Lung microvascular endothelial cell (primary cell): Measurements from ENCODE around the gene AKAP12. TPM values are rescaled to one million over a fixed set of nuclear protein-coding genes. Genes with fewer than 3 reads are reported as not detected.
"Not testable (repeated sequence)": the region's sequence is repeated elsewhere in the genome, so short reads cannot be mapped to it uniquely, and the experiment has no call there.

Experiments
- DNase-seq, 2 donors: peaks; one replicate each; pipeline versions ENCODE4 v3.0.0 to v3.0.0-alpha.2; 2010; ENCODE audit warnings: low read depth in 2 of 2
- total RNA-seq: library from RNA; depleted of rRNA; stranded (reverse); fragments of >200 nt; gene quantifications from 2 replicates; pipeline ENCODE4 v1.2.1, GENCODE V29; 2014

Gene AKAP12
- total RNA-seq, 1 donor from 2014 or later, result 900 TPM

DNA sequence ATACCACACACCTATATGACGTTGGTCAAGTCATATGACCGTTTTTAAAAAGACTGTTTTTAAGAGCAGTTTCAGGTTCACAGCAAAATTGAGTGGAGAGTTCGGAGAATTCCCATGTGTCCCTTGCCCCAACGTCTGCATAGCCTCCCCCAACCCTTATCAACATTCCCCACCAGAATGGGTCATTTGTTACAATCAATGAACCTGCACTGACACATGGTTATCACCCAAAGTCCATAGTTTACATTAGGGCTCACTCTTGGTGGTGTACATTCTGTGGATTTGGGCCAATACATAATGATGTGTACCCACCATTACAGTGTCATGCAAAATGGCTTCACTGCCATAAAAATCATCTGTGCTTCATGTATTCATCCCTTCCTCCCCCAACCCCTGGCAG lies 99.6 kb downstream of the AKAP12 start:
- peak in 1 of 2 donors; percentile 16 for DNase-seq

DNA sequence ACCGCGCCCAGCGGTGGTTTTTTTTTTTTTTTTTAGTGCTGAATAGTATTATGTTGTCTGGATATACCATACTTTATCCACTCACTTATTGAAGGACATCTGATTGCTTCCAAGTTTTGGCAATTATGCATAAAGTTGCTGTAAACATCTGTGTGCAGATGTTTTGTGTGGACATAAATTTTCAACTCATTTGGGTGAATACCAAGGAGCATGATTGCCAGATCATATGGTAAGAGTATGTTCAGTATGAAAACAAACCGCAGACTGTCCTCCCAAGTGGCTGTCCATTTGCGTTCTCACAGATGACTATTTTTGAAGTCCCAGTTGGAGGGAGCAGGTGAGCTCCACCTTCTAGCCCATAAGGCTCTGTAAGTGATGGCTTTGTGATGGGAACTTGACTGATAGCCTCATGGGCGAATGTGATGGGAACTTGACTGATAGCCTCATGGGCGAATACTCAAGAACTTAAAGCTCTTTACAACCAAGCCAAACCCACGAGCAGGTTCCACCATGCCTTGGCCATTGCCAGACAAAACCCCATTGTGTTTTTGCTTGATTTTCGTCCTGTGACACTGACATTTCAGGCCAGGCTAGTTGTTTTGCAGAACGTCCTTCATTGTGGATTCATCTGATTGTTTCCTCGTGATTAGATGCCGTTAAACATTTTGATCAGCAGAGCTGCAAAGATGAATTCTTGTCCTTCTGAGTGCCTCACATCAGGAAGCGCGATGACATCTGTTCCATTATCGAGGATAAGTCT lies 100.6 kb downstream of the AKAP12 start:
- peak in 1 of 2 donors; percentile 18 for DNase-seq

DNA sequence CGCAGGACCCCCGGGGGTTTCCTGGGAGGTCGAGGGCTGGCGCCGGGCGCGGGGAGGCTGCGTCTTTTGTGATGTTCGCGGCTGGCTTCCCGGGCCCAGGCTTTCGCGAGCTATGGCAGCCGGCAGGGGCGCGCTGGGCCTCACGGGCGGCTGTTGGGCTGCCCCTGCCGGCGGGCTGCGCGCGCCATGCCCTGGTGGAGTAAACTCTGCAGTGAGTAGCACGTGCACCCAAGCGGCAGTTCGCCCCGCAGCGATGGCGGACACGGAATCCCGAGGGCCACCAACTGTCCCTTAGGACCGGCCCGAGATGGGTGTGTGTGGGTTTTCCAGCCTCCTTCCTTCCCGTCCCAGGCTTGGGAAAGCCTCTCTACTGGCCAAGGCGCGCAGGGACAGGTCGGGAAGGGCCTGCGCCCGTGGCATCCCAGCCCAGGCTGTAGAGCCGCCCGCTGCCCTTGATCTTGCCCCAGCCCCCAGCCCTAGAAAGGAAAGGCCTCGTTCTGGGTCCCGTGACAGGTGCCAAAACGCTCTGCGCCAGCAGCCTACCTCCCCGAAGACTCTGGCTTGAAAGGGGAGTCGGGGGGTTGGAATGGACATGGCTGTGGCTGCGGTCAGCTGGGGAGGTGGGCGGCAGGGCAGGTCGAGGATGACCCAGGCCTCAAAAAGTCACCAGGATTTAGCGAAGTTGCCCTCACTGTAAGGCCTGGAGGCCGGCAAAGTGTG lies 101.9 kb downstream of the AKAP12 start:
- DNase-seq, result no peak

DNA sequence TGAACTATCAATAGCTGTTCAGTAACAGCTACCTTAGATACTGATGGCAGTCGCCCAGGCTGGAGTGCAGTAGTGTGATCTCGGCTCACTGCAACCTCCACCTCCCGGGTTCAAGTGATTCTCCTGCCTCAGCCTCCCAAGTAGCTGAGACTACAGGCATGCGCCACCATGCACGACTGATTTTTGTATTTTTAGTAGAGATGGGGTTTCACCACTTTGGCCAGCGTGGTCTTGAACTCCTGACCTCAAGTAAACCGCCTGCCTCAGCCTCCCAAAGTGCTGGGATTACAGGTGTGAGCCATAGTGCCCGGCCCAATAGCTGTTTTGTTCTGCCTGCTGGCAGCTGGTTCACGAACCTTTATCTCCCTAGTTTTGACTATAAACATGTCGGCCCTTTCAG lies 103.0 kb downstream of the AKAP12 start:
- DNase-seq, result not testable (repeated sequence)

DNA sequence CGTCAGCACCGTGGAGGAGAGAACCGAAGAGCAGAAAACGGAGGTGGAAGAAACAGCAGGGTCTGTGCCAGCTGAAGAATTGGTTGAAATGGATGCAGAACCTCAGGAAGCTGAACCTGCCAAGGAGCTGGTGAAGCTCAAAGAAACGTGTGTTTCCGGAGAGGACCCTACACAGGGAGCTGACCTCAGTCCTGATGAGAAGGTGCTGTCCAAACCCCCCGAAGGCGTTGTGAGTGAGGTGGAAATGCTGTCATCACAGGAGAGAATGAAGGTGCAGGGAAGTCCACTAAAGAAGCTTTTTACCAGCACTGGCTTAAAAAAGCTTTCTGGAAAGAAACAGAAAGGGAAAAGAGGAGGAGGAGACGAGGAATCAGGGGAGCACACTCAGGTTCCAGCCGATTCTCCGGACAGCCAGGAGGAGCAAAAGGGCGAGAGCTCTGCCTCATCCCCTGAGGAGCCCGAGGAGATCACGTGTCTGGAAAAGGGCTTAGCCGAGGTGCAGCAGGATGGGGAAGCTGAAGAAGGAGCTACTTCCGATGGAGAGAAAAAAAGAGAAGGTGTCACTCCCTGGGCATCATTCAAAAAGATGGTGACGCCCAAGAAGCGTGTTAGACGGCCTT lies 110.0 kb downstream of the AKAP12 start:
- no peak for DNase-seq

DNA sequence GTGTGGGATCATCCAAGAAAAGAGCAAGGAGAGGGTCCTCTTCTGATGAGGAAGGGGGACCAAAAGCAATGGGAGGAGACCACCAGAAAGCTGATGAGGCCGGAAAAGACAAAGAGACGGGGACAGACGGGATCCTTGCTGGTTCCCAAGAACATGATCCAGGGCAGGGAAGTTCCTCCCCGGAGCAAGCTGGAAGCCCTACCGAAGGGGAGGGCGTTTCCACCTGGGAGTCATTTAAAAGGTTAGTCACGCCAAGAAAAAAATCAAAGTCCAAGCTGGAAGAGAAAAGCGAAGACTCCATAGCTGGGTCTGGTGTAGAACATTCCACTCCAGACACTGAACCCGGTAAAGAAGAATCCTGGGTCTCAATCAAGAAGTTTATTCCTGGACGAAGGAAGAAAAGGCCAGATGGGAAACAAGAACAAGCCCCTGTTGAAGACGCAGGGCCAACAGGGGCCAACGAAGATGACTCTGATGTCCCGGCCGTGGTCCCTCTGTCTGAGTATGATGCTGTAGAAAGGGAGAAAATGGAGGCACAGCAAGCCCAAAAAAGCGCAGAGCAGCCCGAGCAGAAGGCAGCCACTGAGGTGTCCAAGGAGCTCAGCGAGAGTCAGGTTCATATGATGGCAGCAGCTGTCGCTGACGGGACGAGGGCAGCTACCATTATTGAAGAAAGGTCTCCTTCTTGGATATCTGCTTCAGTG lies 110.8 kb downstream of the AKAP12 start:
- DNase-seq, result no peak

DNA sequence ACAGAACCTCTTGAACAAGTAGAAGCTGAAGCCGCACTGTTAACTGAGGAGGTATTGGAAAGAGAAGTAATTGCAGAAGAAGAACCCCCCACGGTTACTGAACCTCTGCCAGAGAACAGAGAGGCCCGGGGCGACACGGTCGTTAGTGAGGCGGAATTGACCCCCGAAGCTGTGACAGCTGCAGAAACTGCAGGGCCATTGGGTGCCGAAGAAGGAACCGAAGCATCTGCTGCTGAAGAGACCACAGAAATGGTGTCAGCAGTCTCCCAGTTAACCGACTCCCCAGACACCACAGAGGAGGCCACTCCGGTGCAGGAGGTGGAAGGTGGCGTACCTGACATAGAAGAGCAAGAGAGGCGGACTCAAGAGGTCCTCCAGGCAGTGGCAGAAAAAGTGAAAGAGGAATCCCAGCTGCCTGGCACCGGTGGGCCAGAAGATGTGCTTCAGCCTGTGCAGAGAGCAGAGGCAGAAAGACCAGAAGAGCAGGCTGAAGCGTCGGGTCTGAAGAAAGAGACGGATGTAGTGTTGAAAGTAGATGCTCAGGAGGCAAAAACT lies 111.5 kb downstream of the AKAP12 start:
- DNase-seq, result no peak

DNA sequence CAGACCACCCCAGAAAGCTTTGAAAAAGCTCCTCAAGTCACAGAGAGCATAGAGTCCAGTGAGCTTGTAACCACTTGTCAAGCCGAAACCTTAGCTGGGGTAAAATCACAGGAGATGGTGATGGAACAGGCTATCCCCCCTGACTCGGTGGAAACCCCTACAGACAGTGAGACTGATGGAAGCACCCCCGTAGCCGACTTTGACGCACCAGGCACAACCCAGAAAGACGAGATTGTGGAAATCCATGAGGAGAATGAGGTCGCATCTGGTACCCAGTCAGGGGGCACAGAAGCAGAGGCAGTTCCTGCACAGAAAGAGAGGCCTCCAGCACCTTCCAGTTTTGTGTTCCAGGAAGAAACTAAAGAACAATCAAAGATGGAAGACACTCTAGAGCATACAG lies 112.0 kb downstream of the AKAP12 start:
- DNase-seq, result no peak

DNA sequence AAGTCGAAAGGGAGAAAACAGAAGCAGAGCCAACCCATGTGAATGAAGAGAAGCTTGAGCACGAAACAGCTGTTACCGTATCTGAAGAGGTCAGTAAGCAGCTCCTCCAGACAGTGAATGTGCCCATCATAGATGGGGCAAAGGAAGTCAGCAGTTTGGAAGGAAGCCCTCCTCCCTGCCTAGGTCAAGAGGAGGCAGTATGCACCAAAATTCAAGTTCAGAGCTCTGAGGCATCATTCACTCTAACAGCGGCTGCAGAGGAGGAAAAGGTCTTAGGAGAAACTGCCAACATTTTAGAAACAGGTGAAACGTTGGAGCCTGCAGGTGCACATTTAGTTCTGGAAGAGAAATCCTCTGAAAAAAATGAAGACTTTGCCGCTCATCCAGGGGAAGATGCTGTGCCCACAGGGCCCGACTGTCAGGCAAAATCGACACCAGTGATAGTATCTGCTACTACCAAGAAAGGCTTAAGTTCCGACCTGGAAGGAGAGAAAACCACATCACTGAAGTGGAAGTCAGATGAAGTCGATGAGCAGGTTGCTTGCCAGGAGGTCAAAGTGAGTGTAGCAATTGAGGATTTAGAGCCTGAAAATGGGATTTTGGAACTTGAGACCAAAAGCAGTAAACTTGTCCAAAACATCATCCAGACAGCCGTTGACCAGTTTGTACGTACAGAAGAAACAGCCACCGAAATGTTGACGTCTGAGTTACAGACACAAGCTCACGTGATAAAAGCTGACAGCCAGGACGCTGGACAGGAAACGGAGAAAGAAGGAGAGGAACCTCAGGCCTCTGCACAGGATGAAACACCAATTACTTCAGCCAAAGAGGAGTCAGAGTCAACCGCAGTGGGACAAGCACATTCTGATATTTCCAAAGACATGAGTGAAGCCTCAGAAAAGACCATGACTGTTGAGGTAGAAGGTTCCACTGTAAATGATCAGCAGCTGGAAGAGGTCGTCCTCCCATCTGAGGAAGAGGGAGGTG lies 112.9 kb downstream of the AKAP12 start:
- DNase-seq, result peak in 1 of 2 donors; percentile 55

DNA sequence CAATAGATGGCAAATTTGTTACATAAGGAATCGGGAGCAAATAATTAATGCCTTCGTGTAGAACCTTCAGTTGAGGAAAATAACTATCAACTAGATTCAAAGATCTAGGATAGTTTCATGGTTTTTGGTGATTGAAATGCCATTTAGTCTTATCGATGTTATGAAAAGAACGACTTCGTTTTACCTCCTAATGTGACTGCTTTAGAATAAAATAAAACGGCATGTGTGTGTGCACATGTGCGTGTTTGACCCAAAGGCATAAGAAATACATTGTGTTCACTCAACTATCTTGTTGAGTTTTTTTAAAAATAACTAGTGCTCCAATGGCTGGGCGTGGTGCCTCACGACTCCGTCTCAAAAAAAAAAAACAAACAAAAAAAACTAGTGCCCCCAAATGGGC lies 114.0 kb downstream of the AKAP12 start:
- DNase-seq, result no peak

DNA sequence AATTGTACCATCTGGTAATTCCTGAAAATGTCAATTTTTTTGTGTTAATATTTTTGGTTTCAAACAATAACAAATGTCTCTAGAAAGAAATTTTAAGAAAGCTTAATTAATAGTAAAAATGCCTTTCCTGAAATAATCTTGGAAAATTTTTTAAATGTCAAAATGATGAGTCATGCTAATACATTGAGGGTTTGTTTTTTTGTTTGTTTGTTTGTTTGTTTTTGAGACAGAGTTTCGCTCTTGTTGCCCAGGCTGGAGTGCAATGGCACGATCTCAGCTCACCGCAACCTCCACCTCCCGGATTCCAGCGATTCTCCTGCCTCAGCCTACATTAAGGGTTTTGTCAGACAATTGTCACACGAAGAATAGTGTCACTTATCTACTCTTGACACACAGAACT lies 117.2 kb downstream of the AKAP12 start:
- DNase-seq, result not testable (repeated sequence)

DNA sequence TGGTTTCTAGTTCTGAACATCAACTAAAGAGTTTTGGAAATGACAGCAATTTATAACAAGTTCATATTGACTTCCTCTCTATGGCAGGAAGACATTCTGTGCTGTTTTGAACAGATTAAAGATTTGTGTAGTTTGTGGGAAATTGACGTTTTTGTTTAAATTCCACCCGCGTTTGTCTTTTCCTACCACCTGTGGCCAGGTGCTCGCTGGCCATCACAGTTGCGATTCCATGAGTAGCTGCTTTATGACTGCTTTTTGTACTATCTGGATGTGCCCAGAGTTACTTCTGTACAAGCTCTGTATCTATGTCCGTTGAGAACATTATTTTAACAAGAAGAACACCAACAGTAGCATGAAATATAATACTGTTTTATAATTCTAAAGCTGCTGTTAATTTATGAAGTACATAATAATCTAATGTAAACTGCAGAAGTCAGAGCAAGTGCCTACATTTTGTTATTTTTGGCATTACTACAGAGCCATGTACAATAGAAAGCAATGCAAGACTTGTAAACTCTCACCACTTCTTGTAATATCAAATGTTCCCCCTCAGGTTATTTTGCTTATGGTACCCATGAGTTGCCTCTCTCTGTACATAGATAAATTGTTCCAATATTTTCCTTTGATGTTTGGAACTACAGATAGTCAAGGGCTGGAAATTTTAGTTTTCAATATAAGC lies 118.1 kb downstream of the AKAP12 start:
- DNase-seq, result no peak

DNA sequence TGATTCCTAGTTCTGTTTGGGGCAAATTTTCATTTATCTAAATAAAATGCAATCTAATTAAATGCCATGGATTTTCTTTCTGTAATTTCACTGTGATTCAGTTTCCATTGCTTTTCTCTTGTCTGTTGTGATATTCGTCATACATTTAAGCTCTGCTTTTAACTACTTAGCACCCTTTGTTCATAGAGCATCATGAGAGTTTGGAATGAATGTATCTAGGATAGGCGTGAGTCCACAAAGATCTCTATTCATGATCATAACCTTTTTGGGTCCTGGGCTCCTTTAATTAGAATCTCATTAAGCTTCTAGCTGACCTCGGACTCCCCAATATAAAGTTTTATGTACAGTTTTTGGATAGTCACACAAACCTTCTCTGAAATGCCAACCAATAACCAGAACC lies 118.7 kb downstream of the AKAP12 start:
- no peak for DNase-seq

DNA sequence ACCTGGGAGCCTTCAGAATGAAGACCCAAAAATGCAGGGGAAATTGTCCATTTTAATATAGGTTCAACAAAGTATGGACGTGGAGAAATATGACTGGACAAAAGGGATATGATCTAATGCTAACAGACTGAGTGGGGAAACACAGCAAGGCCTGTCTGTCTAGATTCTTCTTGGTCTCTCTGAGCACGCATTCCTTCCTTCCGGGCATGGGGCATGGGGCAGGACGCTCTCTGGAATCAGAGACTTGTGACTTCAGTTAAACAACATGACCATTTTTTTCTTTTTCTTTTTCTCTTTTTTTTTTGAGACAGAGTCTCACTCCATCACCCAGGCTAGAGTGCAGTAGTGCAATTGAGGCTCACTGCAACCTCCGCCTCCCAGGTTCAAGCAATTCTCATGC lies 119.7 kb downstream of the AKAP12 start:
- peak in 1 of 2 donors; percentile 21 for DNase-seq

DNA sequence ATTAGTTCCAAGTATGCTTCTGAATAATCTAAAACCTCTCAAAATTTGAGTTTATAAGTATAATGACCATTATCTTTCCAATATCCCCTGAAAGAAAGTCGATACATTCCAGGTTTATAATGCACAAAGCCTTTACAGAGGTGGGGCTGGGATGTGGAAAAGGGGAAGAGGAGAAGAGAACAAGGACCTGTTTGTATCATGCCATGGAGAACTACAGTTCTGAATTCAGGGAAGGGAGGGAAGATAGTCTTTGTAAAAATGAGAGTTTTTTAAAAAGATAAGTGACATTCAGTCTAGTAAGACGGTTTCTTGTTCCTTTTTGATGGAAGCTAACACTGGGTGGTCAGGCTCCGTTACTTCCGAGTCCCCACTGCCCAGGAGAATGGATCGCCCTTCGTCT lies 125.5 kb downstream of the AKAP12 start:
- no peak for DNase-seq

DNA sequence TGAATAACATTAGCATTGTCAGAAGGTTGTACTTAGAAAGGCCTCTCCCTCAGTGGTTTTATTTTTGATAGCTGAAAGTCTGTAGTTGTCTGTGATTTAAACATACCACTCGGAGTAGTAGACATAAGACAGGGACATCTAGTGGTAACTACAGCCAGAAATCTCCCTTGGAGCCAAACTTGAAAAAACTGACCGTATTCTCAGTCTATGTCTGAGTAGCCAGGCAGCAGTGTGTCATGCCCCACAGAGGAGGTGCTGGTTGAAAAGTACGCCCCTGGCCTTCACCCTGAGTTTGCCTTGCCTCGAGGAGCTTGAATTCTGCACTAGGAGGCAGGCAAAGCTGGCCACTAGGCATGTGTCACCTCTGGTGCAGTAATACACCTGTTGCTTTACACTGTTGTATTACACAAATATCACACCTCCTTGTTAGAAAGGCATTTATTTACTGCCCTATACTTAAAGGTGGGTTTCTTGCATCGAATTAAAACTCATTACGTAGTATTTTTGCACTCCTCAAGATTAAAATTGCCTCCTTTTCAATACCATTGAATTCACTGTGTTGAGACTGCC lies 130.8 kb downstream of the AKAP12 start:
- peak; percentile 45 to 54 for DNase-seq

DNA sequence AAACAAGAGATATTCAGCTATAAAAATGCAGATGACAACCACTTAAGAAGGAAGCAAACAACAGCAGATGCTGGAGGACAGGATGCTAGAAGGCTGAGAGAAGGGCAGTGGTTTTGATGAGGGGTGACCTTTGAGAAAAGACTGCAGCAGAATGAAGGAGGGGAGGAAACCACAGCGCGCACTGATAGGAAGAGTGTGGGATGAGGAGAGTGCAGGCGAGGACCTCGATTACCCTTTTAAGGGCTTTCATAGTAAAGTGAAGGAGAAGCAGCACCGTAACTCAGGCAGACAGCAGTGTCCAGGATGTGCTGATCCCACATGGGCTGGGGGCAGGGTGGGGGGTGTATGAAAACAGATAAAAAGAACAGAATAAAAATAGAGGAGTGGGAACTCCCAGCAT lies 132.4 kb downstream of the AKAP12 start:
- no peak for DNase-seq

DNA sequence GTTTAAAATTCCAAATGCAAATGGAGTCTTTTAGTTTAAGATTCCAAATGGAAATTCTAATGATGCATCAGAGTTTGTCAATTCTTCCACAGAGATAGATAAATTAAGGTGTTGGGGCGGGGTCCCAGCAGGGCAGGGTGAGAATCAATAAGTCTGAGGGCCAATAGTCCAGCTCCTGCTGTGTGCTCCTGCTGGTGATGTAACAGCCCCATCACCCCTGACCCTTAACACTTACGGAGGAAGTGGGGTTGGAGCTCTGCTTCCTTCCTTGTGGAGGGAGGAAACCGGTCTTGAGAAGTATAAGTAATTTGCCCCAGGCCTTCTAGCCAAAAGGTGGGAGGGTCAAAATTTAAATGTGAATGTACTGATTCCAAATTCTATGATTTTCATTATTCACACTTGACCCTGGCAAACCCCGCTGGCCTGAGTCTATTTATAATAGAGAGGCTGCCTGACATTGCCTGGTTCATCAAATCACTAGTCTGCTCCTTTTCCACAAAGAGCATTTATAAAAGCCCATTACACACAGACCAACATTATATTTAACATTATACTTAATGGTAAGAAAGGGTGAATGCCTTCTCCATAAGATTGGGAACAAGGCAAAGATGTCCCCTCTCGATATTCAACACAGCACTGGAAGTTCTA lies 134.4 kb downstream of the AKAP12 start:
- peak; percentile 47 to 86 for DNase-seq

DNA sequence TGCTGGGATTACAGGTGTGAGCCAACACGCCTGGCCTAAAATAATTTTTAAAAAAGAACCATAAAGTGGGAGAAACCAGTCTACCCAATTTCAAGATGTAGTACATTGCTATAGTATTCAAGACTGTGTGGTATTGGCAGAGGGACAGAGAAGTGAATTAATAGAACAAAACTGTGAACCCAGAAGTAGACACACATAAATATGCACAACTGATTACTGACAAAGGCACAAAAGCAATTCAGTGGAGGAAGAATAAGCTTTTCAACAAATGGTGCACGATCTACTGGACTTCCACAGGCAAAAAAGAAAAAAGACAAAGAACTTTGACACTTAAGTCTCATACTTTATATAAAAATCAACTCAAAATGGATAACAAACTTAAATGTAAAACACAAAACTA lies 136.1 kb downstream of the AKAP12 start:
- no peak for DNase-seq
